Measurements from ENCODE around the gene CAPS.

Gene CAPS

GRCh38 chr19:5908773-5909442 lies 5.1 kb upstream of the CAPS start:
- no peak for DNase-seq (ENCODE audit: low read depth in 2 of 2)

DNA sequence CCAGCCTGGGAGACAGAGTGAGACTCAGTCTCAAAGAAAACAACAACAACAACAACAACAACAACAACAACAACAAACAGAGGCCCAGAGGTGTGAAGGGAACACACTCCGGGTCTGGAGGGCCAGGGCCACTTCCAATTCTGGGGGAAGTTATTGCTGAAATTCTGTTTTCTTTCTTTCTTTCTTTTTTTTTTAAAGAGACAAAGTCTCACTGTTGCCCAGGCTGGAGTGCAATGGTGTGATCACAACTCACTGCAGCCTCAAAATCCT lies 3.5 kb upstream of the CAPS start:
- DNase-seq (ENCODE audit: low read depth in 2 of 2) = no peak

- no peak for DNase-seq (ENCODE audit: low read depth in 2 of 2)
Measured at GRCh38 chr19:5911366-5911765, 2.7 kb upstream of the CAPS start.

DNA sequence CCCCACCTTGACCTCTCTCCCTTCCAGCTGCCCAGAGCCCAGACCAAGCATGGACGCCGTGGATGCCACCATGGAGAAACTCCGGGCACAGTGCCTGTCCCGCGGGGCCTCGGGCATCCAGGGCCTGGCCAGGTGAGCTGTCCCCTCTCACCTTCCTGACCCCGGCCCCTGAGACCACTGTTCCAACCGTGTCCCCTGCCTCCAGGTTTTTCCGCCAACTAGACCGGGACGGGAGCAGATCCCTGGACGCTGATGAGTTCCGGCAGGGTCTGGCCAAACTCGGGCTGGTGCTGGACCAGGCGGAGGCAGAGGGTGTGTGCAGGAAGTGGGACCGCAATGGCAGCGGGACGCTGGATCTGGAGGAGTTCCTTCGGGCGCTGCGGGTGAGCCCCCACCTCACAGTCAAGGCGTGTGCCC lies 312 bp downstream of the CAPS start:
- no peak for DNase-seq (ENCODE audit: low read depth in 2 of 2)

- no peak for DNase-seq (ENCODE audit: low read depth in 2 of 2)
Measured at GRCh38 chr19:5914946-5915781, 1.1 kb downstream of the CAPS start.

GRCh38 chr19:5915782-5916165 lies 1.7 kb downstream of the CAPS start:
- DNase-seq (ENCODE audit: low read depth in 2 of 2) = no peak

GRCh38 chr19:5916181-5916708 lies 2.2 kb downstream of the CAPS start:
- no peak for DNase-seq (ENCODE audit: low read depth in 2 of 2)

DNA sequence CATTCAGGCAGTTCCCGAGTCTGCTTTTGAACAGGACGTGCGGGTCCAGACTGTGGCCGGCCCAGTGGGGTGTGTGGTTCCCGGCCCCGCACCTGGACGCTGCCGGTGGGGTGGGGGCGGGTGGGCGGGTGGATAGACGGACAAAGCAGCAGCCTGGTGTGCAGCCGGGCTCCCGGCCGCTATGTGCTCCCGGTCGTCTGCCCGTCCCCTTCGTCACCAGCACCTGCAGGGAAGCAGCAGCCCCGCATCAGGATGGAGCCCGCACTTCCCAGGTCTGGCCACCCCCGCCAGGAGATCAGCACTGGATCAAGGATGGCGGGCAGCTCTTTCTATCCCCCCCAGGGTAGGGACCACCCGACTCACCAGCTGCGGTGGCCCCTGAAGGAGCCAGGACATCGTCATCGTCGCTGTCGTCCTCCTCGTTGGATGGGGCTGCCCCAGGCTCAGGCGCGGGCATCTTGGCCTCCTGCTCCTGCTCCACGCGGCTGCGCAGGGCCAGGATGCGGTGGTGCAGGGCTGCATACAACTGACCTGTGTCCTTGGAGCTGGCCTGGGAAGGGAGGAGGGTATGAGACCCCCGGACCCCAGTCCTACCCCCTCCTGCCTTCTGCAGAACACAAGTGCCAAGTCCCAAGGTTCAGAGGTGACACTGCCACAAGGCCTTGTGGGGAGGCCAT lies 3.5 kb downstream of the CAPS start:
- DNase-seq (ENCODE audit: low read depth in 2 of 2) = no peak

DNA sequence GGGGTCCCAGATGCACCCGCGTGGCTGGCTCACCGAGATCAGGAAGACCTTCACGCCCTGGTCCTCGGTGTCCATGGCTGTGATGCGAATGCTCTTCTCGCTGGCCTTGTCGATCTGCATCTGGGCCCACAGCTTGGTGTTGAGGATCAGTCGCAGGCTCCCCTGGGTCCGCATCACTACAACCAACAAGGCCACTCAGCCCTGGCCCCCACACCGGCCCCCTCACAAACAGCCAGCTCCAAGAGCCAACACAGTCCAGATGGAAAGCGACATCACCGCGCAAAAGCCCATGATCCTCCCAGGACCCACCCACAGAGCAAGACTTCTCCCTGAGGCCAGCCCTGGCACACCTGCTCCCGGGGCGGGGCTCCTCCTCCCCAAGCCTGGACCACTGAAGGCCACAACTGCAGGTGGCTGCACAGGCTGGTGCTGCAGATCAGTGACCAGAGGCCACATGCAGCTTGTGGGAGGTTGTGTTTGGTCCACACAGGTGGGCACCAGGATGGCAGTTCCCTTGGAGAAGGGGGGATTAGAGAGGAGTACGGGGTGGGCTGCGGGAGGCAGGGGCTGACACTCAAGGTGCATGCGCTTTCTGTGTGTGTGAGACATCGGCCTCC lies 4.5 kb downstream of the CAPS start:
- no peak for DNase-seq (ENCODE audit: low read depth in 2 of 2)

DNA sequence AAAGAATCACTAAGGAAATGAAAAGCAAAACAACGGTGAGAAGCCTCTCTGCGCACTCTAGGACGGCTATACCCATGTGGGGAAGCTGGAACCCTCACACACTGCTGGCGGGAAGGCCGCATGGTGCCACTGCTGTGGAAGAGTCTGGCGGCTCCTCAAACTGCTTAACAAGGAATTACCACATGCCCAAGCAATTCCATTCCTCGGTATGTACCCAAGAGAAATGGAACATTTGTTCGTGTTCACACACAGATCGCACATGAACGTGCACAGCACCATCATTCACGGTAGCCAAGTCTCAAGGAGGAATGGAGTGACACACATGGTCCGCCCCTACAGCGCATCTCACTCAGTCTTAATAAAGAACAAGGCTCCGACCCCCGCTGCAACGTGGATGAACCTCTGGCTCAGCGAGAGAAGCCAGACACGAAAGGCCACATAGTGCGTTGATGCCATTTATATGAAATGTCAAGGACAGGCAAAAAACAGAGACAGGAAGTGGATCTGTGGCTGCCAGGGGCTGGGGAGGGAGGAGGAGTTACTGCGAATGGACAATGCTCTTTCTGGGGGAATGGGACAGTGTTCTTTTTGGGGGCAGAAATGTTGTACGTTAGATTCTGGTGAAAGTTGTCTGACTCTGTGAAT lies 7.6 kb downstream of the CAPS start:
- no peak for DNase-seq (ENCODE audit: low read depth in 2 of 2)

DNA sequence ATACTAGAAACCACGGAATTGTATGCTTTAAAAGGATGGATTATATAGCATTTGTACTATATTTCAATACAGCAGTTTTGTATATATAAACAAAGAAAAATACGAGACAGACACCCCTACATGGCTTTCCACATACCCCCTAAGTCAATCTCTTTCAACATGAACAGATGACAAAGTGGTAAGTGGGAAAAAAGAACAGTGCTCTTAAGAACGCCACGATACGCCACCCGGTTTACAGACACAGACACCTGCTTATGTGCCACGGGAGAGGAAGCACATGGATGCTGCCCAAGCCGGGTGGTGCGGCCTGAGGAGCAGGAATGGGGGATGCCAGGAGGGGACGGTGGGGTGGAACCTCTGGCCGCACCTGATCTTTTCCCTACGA lies 8.1 kb downstream of the CAPS start:
- no peak for DNase-seq (ENCODE audit: low read depth in 2 of 2)

DNA sequence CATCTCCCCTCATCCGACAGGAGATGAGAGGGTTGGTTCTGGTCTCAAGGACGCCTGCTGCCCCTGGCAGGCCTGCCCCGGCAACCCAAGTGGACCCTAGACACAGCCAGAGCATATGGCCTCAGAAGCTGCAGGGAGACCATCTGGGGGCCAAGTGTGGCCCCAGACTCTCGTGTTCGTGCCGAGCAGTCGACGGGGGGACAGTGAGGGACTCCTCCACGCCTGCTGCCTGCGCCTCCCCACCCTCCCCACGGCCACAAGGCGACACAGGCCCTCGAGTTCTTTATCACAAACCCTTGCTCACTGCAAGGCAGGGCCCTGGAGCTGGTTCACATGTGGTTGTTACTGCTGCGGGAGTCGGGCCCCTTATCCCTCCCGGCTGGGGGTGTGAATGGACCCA lies 9.3 kb downstream of the CAPS start:
- no peak for DNase-seq (ENCODE audit: low read depth in 2 of 2)

DNA sequence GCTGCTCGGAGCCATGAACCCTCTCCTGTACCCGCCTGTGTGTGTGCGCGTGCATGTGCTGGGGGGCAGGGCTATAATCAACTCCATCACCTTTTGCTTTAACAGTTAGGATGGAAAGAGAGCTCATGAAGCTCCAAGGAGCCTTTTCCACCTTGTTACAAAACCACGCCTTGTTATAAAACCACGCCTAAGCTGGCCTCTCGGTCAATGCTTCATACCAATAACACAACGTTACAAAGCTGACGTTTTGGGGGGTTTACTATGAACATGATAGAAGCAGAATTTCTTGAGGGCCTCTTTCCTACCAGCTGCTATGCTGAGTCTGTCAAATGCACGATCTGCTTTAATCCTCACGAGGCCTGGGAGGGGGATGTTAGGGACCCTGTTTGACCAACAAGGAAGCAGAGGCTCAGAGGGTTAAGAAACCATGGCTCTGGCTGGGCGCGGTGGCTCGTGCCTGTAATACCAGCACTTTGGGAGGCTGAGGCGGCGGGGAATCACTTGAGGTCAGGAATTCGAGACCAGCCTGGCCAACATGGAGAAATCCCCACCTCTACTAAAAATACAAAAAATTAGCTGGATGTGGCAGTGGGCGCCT lies 11.9 kb downstream of the CAPS start:
- no peak for DNase-seq (ENCODE audit: low read depth in 2 of 2)

DNA sequence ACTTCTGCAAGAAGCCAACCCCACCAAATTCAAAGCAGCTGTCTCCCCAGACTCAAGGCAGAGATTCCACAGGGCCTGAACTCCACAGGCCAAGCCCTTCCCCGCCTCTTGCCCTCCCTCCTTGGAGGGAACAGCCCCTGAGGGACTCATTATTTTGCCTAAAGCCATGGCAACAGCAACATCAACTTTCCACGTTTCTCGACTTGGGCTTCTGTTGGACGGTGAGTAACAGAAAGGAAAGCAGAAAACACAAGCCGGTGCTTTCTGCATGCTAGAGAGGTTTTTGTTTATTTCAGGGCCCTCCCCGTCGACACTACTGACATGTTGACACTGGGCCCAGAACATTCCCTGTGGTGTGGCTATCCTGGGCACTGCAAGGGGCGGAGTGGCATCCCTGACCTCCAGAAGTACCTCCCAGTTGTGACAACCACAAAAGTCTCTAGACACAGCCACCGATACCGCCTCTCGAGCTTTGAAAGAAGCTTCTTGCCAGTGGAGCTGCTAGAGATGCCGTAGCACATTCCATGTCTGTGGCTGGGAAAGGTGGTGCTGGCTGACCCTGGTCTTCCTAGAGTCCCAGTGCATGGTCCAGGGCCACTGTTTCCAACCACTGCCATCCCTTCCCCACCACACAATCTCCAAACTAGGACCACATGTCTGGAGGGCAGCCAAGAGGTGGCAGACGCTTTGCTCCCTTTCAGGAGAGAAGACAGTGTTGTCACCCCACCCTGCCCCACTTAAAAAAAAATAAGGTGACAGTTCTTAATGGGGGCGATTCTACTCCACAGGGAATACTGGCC lies 12.8 kb downstream of the CAPS start:
- DNase-seq (ENCODE audit: low read depth in 2 of 2) = no peak

DNA sequence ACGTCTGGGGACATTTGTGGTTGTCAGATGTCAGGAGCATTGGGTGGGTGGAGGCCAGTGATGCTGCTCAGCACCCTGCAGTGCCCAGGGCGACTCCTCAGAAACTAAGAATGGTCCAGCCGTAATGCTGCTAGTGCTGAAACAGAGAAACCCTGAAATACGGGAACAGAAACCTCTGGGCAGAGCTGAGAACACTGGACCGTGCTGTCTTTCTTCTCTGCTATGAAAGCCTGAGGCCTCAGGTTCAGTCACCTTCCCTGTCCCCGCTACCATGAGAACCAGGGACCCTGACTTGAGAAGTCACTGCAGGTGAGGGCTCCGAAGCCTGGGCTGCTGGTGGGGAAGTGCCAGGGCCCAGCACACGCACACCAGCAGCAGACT lies 13.4 kb downstream of the CAPS start:
- no peak for DNase-seq (ENCODE audit: low read depth in 2 of 2)

- no peak for DNase-seq (ENCODE audit: low read depth in 2 of 2)
Measured at GRCh38 chr19:5929179-5929578, 15.1 kb downstream of the CAPS start.

GRCh38 chr19:5929625-5930024 lies 15.6 kb downstream of the CAPS start:
- no peak for DNase-seq (ENCODE audit: low read depth in 2 of 2)

GRCh38 chr19:5931251-5931650 lies 17.2 kb downstream of the CAPS start:
- no peak for DNase-seq (ENCODE audit: low read depth in 2 of 2)

GRCh38 chr19:5932146-5932545 lies 18.1 kb downstream of the CAPS start:
- no peak for DNase-seq (ENCODE audit: low read depth in 2 of 2)

DNA sequence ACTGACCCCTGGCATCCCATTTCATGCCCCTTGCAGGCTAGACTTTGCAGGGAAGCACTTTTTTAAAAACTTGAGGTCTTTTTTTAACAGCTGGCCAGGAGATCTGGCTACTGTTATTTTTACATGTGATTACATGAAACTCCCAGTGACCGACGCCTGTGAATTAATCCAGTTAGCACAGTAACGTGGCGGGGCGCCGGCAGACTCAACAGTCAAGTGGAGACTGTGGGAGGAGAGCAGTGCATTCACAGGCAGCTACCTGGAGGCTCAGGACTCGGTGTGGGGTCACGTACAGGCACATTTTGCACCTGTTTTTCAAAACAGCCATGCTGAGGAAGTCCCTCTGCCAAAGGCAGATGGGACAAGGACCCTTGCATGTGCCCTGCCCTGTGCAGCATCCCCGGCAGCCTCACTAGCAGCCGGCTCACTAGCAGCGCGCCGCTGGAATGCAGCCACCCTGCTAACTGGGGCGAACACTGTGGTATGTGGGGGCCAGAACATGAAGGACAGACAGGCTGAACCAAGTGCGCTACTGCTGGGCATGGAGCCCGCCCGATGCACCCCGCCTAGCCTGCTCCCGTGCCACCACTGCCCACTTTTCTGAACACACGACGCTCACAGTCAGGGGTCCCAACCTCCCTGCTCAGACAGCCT lies 18.7 kb downstream of the CAPS start:
- DNase-seq (ENCODE audit: low read depth in 2 of 2) = no peak
